ENCODE measurements around the gene CBL.

The CBL gene

DNA sequence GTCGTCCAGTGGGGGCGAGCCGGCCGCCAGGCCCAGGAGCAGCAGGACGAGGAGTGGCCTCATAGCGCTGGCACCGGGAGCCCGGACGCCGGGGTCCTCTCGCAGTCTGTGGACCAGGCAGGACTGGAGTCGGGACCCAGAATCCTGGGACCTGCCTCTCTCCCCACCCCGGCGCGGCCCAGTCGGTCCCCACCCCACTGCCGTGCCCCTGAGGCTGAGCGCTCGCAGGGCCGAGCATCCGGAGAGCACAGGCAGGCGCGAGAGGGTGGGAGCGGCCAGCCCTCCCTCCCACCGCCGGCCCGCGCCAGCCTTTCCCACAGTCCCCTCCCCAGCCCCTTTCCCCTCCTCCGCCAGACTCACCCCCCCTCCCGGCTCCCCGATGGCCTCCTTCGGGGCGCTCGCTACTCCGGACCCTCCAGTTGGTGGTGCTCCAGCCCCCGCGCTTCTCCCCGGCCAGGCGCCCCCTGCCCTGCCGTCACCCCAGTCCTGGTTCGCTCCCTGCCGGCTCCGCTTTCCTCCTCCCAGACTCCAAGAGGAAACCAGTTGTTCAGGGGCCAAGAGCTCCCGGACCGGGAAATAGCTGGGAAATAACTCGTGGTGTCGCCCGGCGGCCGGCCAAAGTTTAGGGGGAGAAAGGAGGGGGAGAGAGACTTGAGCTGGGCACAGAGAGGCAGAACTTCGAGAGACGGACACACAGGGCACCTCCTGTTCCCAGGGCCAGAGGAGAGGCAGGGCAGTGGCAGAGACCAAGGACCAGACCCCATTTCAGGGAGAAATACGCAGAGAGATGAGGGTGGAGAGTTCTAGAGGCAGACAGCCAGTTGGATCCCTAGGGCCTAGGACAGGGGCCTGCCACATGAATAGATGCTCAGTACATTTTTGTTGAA lies 134.4 kb downstream of the CBL start, which contains the start of gene C1QTNF5:
C1QTNF5 (minus strand) TSS at position 549 of the 887 bp plus-strand sequence; CDS start at position 63, 486 bp downstream.
- no peak for DNase-seq (ENCODE audit: insufficient read length, low spot score)
- FAIRE-seq: peak; percentile 23

DNA sequence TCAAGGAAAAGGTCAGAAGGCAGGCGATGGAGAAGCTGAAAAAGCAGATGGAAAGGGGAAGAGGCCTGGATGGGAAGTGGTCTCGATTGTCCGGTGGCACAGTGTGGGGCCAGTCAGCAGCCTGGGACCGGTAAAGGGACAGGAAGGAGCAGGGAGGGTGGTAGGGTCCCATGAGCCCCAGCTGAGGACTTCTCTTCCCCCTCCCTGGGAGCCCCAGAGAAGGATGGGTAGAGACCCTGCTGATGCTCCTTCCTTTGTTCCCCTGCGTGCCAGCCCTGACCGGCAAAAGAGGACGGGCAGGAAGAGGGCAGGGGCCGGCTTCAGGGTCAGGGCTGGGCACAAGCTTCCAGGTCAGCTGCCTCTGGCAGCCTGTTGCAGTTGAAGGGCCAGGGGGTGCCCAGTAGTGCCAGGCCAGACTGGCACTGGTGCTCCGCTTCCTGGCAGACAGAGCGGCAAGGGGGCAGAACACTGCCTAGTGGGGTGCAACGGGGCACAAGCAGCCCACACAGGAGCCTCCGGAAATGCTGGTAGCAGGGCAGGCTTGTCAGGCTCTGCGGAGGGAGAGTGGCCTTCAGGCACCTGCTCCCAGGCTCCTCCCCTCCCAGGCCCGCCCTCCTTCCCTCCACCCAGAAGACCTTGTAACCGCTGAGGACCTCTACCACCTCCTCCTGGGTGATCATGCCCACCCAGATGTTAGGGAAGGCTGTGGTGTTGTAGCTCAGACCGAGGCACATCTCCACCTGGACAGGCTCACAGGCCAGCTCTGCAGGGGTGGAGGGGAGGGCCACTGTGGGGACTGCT lies 135.3 kb downstream of the CBL start:
- no peak for DNase-seq (ENCODE audit: insufficient read length, low spot score)
- FAIRE-seq: no peak

- no peak for FAIRE-seq
- no peak for DNase-seq (ENCODE audit: insufficient read length, low spot score)
Measured at GRCh38 chr11:119342023-119342300, 135.8 kb downstream of the CBL start.

GRCh38 chr11:119342362-119343130 lies 136.4 kb downstream of the CBL start:
- no peak for DNase-seq (ENCODE audit: insufficient read length, low spot score)
- FAIRE-seq: no peak

- FAIRE-seq: no peak
Measured at GRCh38 chr11:119343726-119344125, 137.6 kb downstream of the CBL start.

GRCh38 chr11:119344291-119345010 lies 138.3 kb downstream of the CBL start:
- DNase-seq (ENCODE audit: insufficient read length, low spot score) (no peak), FAIRE-seq (peak; percentile 72)

More at GRCh38 chr11:119343726-119344125, 137.6 kb downstream of the CBL start:
- DNase-seq (ENCODE audit: insufficient read length, low spot score): no peak

DNA sequence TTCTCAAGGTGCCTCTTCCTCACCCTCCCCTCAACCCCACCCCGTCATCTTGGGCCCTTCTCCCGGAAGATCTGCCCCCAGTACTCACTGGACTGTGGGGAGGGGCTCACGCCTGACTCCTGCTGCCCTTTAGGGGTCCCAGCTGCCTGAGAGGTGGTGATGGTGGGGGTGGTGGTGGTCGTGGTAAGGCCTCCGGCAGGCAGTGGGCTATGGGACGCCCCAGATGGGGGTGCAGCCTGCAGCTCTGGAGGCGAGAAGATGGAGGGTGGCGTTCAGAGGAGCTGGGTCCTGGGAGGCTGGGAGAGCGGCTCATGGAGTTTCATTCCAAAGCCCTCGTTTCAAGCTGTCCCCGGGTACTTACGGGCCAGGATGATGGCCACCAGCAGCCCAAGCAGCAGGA lies 139.5 kb downstream of the CBL start:
- DNase-seq (ENCODE audit: insufficient read length, low spot score) (no peak), FAIRE-seq (no peak)

- no peak for FAIRE-seq
- DNase-seq (ENCODE audit: insufficient read length, low spot score): no peak
Measured at GRCh38 chr11:119346605-119347004, 140.5 kb downstream of the CBL start, which contains the start of gene MFRP. Gene MFRP, minus strand, starts transcription at chr11:119346705. Its CDS starts 192 bp downstream, at chr11:119346513.

DNA sequence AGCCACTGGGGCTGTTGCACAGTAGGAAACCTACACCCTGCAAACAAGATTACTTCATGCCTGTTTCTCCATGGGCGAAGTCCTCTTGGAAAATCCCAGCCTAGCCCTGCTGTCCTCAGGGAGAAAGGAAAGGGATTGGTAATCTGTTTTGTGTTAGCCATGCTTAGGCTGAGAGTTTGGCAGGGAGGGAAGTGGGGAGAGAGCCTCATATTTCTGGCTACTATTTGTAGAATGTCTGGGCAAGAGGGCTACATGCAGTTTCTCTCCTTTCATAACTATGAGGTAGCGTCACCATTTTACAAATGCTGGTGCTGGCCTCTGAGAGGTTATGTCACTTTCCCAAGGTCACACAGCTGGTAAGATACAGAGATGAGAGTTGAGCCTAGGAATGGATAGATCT lies 141.1 kb downstream of the CBL start:
- FAIRE-seq (no peak), DNase-seq (ENCODE audit: insufficient read length, low spot score) (no peak)

DNA sequence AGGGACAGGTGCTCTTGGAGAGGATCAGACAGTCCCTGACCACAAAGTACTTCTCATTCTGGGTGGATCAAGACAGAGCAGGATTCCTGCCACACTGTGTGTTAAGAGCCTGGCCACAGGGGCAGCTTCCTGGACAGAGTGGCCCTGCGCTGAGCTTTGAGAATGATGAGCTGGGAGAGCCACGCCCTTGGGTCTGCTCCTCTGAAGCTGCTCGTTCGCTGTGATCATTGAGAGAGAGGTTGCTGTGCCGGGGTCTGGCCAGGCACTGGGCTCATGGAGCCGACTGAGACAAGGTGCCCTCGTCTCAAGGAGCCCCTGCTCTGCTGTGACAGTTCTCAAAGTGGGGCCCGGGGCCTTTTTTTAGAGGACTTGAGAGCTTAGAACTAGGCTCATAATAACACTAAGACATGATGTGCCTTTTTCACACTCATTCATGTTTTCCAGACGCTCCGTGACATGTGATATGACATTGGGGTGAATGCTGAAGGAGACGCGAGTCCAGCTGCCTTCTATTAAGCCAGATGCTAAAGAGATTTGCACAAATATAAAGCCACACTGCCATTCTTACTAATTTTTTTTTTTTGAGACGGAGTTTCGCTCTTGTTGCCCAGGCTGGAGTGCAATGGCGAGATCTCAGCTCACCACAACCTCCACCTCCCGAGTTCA lies 141.9 kb downstream of the CBL start:
- FAIRE-seq: no peak
- no peak for DNase-seq (ENCODE audit: insufficient read length, low spot score)

DNA sequence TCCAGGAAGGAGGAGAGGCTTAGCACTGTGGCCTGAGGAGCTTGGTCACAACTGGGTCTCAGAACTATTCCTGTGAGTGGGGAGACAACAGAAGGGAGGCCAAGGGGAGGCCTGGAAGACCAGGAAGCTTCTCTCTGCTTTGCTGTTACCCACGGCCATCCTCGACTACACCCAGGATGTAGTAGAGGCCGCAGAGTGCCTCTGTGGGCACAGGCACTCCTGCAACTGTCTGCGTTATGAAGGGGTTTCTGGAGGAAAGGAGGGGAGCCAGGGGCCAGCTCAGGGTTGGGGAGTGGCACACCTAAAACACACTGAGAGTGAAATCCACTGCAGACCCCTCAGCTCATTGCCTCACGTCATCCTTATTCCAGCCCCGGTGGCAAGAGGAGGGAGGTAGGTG lies 144.2 kb downstream of the CBL start:
- FAIRE-seq (no peak), DNase-seq (ENCODE audit: insufficient read length, low spot score) (no peak)

- DNase-seq (ENCODE audit: insufficient read length, low spot score): no peak
- no peak for FAIRE-seq
Measured at GRCh38 chr11:119351232-119351631, 145.1 kb downstream of the CBL start.

DNA sequence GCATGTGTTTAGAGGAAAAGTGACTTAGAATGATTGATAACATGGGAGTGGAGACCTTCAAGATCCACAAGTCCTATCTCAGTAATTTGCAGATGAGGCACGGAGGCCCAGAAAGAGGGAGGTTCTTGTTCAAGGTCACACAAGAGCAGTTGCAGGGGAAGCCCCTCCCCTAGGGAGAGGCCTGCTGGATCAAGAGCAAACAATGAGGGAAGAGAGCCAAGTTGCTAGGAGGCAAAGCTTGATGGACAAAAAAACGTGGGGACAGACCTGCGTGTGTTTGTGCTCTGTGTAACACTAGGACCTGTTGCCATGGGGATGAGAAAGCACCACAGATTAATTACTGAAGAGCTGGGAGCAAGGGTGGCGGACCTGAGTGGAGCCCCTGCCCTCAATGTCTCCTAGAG lies 146.7 kb downstream of the CBL start:
- FAIRE-seq: no peak
- DNase-seq (ENCODE audit: insufficient read length, low spot score): no peak

DNA sequence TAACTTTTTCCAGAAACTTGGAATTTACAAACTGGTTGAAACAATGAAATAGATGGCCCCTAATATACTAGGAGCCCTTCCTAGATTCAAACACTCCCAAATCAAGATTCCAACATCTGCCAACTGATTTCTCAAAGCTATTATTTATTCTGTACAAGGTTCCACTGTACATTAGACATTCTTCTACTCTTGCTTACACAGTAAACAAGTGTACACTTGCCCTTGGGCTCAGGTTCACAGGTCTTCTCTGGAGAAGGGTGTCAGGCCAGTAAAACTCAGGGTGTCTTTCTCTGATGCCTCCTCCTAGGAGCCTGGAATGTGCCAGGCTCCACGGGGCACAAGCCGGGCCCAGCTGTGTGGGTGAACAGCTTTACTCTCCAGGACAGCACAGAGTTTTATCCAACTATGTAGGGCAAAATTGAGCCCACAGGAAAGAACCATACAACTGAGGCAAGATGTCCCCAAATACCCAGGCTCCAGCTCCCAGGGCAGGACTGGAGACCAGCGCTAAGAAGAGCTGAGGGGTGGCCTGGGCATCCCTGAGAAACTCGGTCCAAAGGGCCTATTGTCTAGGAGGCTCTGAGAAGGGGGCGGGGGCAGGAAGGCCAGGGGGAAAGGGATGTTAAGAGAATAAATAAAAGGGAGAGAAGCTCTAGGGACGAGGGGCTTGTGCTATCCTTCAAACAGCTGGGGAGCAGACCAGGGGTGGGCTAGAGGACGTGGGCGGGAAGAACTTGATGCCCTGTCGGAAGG lies 149.1 kb downstream of the CBL start:
- FAIRE-seq (no peak), DNase-seq (ENCODE audit: insufficient read length, low spot score) (no peak)

- DNase-seq (ENCODE audit: insufficient read length, low spot score): no peak
- FAIRE-seq: peak; percentile 79
Measured at GRCh38 chr11:119356349-119357031, 150.4 kb downstream of the CBL start.

- DNase-seq (ENCODE audit: insufficient read length, low spot score) (no peak), FAIRE-seq (no peak)
Measured at GRCh38 chr11:119357074-119357473, 150.9 kb downstream of the CBL start.
